Esophagus (tissue), 2 donors: ENCODE results near the gene SOX10. TPM values are rescaled to one million over a fixed set of nuclear protein-coding genes. Genes with fewer than 3 reads are reported as not detected.
"Not testable (repeated sequence)": the region's sequence is repeated elsewhere in the genome, so short reads cannot be mapped to it uniquely, and the experiment has no call there.

Experiments
- H3K27ac ChIP-seq, 2 donors: one replicate each; pipeline ENCODE4 v1.5.1; 2013; ENCODE audit warnings: low read depth in 2 of 2, mild to moderate bottlenecking in 2 of 2, inconsistent platforms in 1 of 2, low read length in 1 of 2, moderate library complexity in 1 of 2
- H3K27me3 ChIP-seq, 2 donors: one replicate each; pipeline ENCODE4 v1.6.1; 2013; ENCODE audit warnings: low read length in 2 of 2, control low read depth in 1 of 2, mild to moderate bottlenecking in 1 of 2; ENCODE audit not compliant: insufficient read depth in 2 of 2, control insufficient read depth in 1 of 2
- H3K36me3 ChIP-seq, 2 donors: one replicate each; pipeline ENCODE4 v1.6.1; 2013; ENCODE audit warnings: low read length in 1 of 2; ENCODE audit not compliant: control insufficient read depth in 2 of 2, insufficient read depth in 2 of 2
- H3K4me1 ChIP-seq, 2 donors: one replicate each; pipeline ENCODE4 v1.6.1; 2013; ENCODE audit warnings: low read length in 1 of 2; ENCODE audit not compliant: control insufficient read depth in 2 of 2, insufficient read depth in 2 of 2
- H3K4me3 ChIP-seq, 2 donors: one replicate each; pipeline ENCODE4 v1.5.1; 2013; ENCODE audit warnings: low read length in 2 of 2, mild to moderate bottlenecking in 2 of 2, low read depth in 1 of 2, moderate library complexity in 1 of 2
- H3K9me3 ChIP-seq, 2 donors: one replicate each; pipeline ENCODE4 v1.6.1; 2013; ENCODE audit warnings: mild to moderate bottlenecking in 2 of 2, low read depth in 1 of 2, low read length in 1 of 2, moderate library complexity in 1 of 2; ENCODE audit not compliant: control insufficient read depth in 2 of 2, insufficient read depth in 1 of 2
- WGBS, 2 donors: extraction: QIAGEN DNeasy Blood & Tissue Kit; methylation state at CpG; one replicate each; pipeline ENCODE4 v1.1.7; 2013; 5-methylcytosine and 5-hydroxymethylcytosine counted together
- polyA plus RNA-seq, 2 donors: library from polyadenylated mRNA; stranded (reverse); fragments of 200-250 nt; gene quantifications; one replicate each; pipeline ENCODE4 v1.2.3, GENCODE V29; 2013
- donor health status: healthy with polysubstance abuse.
- donor health status: Bipolar disorder and iron deficiency.

The SOX10 gene
- polyA plus RNA-seq, 2 donors: 0.63 to 0.99 TPM

GRCh38 chr22:37976547-37976946 lies 7.8 kb downstream of the SOX10 start:
- Histone ChIP-seq H3K4me3 (no peak overlapping the region), H3K4me1 (peaks cover 0 to 3% of the 10 kb centered on the region in 2 donors), H3K27me3 (no peaks in the 10 kb centered on the region), H3K36me3 (peaks cover 0 to 2% of the 10 kb centered on the region in 2 donors), H3K9me3 (no peaks in the 10 kb centered on the region), H3K27ac (no peak overlapping the region)
- WGBS, 2 donors: 87 to 92% methylated on average over 4 of the region's 4 CpGs

GRCh38 chr22:37976022-37976421 lies 8.3 kb downstream of the SOX10 start:
- not testable (repeated sequence) for H3K4me1 ChIP-seq, H3K9me3 ChIP-seq, H3K36me3 ChIP-seq, H3K27me3 ChIP-seq, H3K4me3 ChIP-seq, H3K27ac ChIP-seq
- 79 to 84% methylated on average over 8 of the region's 8 CpGs for WGBS, 2 donors

DNA sequence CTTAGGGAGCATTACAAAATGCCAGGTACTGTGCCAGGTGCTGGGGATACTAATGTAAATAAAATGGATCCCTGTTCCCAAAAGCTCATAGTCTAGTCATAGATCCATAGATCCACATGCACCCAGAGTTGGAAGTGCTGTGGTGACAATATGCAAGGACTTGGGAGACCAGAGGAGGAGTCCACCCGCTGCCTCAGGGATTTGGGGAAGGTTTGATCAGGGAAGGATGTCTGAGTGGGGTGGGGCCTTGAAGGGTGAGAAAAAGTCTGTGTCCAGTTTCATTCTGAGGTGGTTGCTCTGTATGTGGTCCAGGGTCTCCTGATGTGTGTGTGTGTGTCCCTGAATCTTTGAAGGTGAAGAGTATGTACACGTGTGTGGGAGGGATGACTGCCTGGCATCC lies 9.2 kb downstream of the SOX10 start:
- H3K4me1 ChIP-seq: peaks cover 0 to 3% of the 10 kb centered on the region in 2 donors
- H3K9me3 ChIP-seq: no peaks in the 10 kb centered on the region
- 80 to 84% methylated on average over 2 of the region's 2 CpGs for WGBS, 2 donors
- peaks cover 0 to 2% of the 10 kb centered on the region in 2 donors for H3K36me3 ChIP-seq
- no peak overlapping the region for H3K4me3 ChIP-seq
- no peak overlapping the region for H3K27ac ChIP-seq
- no peaks in the 10 kb centered on the region for H3K27me3 ChIP-seq

- H3K4me1 ChIP-seq: peaks cover 0 to 3% of the 10 kb centered on the region in 2 donors
- H3K4me3 ChIP-seq: no peak overlapping the region
- no peaks in the 10 kb centered on the region for H3K27me3 ChIP-seq
- H3K36me3 ChIP-seq: peaks cover 0 to 4% of the 10 kb centered on the region in 2 donors
- no peaks in the 10 kb centered on the region for H3K9me3 ChIP-seq
- no peak overlapping the region for H3K27ac ChIP-seq
- WGBS, 2 donors: 92 to 96% methylated on average over 30 to 33 of the region's 33 CpGs
These were observed 10.8 kb downstream of the SOX10 start for GRCh38 chr22:37973271-37974170.

- H3K9me3 ChIP-seq: no peaks in the 10 kb centered on the region
- H3K4me3 ChIP-seq: no peak overlapping the region
- peaks cover 0 to 3% of the 10 kb centered on the region in 2 donors for H3K4me1 ChIP-seq
- H3K27ac ChIP-seq: no peak overlapping the region
- no peaks in the 10 kb centered on the region for H3K27me3 ChIP-seq
- peaks cover 0 to 14% of the 10 kb centered on the region in 2 donors for H3K36me3 ChIP-seq
- WGBS, 2 donors: 73 to 79% methylated on average over 3 of the region's 3 CpGs
These were observed 11.8 kb downstream of the SOX10 start for GRCh38 chr22:37972527-37972926.

DNA sequence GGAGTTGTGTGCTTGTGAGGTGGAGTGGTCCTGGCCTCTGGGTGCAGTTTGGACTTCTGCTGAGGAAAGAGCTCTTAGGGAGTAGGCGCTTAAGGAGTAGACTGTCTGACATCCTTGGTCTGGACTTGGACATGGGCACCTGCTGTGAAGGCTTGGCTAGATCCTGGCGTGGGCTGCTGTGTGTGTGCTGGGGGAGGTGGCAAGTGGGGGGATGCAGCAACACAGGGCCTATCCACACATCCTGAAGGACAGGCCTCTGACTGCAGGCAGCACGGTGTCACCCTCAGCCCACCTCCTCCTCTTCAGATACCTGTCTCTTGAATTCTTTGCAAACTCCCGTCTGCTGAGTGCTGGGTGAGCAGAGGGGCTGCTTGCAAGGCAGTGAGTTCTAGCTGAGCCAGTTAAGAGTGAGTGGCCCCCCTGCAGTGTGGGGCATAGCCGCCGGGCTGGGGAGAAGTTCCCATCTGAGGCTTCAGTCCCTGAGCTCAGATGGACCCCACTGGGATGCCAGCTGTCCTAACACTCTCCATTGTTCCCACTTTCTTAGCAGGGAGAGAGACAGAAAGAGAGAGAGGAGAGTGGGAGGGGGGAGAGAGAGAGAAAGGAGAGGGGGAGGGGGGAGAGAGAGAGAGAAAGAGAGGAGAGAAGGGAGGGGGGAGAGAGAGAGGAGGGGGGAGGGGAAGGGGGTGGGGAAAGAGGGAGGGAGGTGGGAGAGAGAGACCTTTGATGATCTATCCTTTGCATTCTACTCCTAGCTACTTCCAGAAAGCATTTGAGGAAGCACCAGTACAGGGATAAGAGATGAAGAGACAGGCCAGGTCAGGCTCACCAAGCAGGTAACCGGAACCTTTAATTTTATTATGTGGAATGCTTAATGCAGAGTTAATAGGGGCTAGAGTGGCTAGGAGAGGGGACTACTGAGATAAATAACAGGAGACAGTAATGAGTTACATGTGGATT lies 12.6 kb downstream of the SOX10 start:
- H3K4me1 ChIP-seq: peaks cover 0 to 3% of the 10 kb centered on the region in 2 donors
- no peak overlapping the region for H3K27ac ChIP-seq
- H3K36me3 ChIP-seq: peaks cover 4 to 21% of the 10 kb centered on the region in 2 donors
- 82 to 83% methylated on average over 7 of the region's 7 CpGs for WGBS, 2 donors
- H3K9me3 ChIP-seq: no peaks in the 10 kb centered on the region
- H3K4me3 ChIP-seq: no peak overlapping the region
- H3K27me3 ChIP-seq: no peaks in the 10 kb centered on the region

DNA sequence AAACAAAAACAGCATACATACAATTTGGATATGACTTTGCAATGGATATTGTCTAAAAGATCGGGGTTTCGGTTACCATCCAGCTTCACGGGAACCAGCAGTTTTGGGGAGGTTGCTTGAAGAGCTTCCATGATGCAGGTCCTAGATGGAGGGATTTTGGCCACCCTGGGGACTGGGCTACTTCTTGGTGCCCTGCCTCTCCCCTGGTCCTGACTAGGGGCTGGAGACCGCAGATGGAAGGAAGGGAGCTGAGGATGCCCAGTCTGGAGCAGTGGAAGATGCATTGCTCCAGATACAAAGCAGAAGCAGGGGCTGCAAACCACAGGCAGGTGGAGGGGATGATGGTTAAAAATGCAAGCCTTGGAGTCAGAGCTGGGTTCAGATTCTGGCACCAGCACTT lies 13.5 kb downstream of the SOX10 start:
- Histone ChIP-seq H3K27ac (no peak overlapping the region), H3K4me3 (no peak overlapping the region), H3K4me1 (peaks cover 0 to 3% of the 10 kb centered on the region in 2 donors), H3K9me3 (no peaks in the 10 kb centered on the region), H3K36me3 (peaks cover 4 to 23% of the 10 kb centered on the region in 2 donors), H3K27me3 (no peaks in the 10 kb centered on the region)
- 92 to 94% methylated on average over 4 of the region's 4 CpGs for WGBS, 2 donors

DNA sequence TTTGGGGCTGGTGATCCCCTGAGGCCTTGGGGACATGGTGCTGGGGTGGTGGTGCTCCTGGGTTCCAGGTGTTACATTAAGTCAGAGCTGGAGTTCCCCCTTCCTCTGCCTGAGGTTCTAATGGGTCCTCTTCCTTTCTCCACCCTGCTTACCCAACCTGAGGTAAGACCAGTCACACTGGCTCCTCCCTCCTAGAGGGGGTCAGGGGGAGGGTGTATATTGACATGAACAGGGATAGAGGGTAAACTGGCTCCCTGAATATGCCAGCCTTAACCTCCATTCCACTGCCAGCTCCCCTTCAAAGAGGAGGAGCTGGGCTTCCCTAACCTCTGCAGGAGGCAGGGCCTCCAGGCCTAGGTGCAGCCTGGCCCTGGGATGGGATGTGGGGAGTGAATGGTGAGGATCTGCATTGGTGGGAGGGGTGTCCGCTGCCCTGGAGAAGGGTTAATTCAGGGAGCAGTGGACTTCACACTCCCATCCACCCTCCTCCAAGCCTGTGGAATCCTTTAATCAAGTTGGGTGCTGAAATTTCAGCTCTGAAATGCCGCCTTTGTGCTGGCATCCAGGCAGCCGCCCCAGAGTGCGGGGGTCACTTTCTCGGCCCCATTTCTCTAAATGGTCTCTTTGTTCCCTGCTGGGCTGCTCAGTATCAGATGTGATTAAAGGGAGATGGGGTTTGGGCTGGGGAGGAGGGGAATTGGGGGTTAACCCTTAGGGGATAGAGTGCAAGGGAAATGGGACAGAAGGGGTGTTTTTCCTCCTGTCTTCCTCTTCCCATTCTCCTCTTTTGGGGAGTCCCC lies 15.7 kb downstream of the SOX10 start:
- H3K27ac ChIP-seq: no peak overlapping the region
- no peaks in the 10 kb centered on the region for H3K9me3 ChIP-seq
- no peak overlapping the region for H3K4me3 ChIP-seq
- H3K27me3 ChIP-seq: no peaks in the 10 kb centered on the region
- H3K4me1 ChIP-seq: no peaks in the 10 kb centered on the region
- peaks cover 4 to 25% of the 10 kb centered on the region in 2 donors for H3K36me3 ChIP-seq
- 88 to 96% methylated on average over 5 of the region's 5 CpGs for WGBS, 2 donors
